HG03565 (cell line): ENCODE measurements around the gene SPIN3.
"Not testable (repeated sequence)": the region's sequence is repeated elsewhere in the genome, so short reads cannot be mapped to it uniquely, and the experiment has no call there.

Source experiments
- ATAC-seq: cut with Tn5 transposase; IDR thresholded peaks from one replicate; pipeline ENCODE4 v1.9.1; 2021; ENCODE audit warnings: mild to moderate bottlenecking, moderate library complexity; ENCODE audit not compliant: unreplicated experiment

Gene SPIN3

GRCh38 chrX:56995271-56995994, at the start of gene SPIN3:
TSS of gene SPIN3 (minus strand) at chrX:56995541. CDS start at chrX:56994947, 594 bp downstream.
- peak; percentile 98 for ATAC-seq

- ATAC-seq: no peak
Measured at GRCh38 chrX:57044245-57044644, 48.9 kb upstream of the SPIN3 start.

DNA sequence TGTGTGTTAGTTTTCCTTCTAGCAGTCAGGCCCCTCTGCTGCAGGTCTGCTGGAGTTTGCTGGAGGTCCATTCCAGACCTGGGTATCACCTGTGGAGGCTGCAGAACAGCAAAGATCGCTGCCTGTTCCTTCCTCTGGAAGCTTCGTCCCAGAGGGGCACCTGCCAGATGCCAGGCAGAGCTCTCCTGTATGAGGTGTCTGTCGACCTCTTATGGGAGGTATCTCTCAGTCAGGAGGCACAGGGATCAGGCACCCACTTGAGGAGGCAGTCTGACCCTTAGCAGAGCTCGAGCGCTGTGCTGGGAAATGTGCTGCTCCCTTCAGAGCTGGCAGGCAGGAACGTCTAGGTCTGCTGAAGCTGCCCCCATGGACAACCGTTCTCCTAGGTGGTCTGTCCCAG, 41.9 kb upstream of the SPIN3 start:
- not testable (repeated sequence) for ATAC-seq

GRCh38 chrX:56994375-56995270, 718 bp downstream of the SPIN3 start:
- no peak for ATAC-seq

DNA sequence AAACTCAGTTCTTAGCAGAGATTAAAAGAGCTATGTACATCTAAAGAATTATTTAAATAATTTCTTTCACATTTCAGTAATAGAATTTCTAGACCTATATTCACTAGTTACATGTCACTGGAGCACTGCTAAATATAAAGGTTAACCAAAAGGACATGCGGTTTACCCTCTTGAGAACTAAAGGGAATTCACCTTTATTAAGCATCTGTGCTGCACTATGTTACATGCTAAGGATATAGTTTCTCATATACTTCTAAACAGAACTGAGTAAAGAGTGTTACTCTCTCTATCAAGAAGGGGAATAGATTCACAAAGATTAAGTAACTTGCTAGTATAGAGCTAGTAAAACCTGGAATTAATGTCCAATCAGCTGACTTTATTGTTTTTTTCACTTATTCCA, 7.6 kb downstream of the SPIN3 start:
- ATAC-seq: no peak

- peak; percentile 50 for ATAC-seq
Measured at GRCh38 chrX:56986138-56986537, 9.2 kb downstream of the SPIN3 start.

- peak; percentile 90 for ATAC-seq
Measured at GRCh38 chrX:56978172-56978571, 17.2 kb downstream of the SPIN3 start.

- ATAC-seq: no peak
Measured at GRCh38 chrX:56975611-56976010, 19.7 kb downstream of the SPIN3 start.

- no peak for ATAC-seq
Measured at GRCh38 chrX:56974408-56974807, 20.9 kb downstream of the SPIN3 start.

- no peak for ATAC-seq
Measured at GRCh38 chrX:56969559-56969958, 25.8 kb downstream of the SPIN3 start.

DNA sequence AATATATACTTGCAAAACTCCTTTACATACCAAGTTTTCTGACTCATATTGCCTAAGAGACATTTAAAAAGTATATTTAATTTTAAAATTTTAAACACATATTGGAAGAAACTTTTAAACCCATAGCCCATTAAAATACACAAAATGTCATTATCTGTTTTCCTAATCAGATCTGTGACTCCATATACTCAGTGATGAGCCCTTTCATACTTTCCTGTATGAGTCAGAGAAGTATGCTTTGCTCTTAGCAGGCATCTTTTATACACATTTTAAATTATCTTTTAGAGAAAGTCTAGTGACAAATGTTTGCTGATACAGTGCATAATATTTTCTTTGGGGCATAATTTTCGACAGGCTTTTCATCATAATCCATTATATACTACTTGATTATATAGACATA, 26.4 kb downstream of the SPIN3 start:
- no peak for ATAC-seq

- ATAC-seq: no peak
Measured at GRCh38 chrX:56963377-56963776, 32.0 kb downstream of the SPIN3 start.

GRCh38 chrX:56947699-56948098, 47.6 kb downstream of the SPIN3 start:
- no peak for ATAC-seq

DNA sequence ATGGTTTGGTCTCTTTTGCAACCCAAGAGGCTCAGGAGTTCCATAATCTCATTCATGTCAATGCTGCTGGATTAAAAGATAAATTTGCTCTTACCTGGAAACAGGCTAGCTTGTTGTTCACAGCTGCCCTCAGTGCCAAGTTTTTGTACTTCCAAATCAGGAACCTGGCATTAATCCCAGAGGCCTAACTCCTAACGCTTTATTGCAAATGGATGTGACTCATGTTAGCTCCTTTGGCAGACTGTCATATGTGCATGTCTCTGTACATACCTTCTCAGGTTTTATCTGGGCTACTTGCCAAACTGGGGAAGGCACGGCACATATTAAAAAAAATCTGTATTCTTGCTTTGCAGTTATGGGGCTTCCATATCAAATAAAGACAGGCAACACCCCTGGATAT, 49.1 kb downstream of the SPIN3 start:
- not testable (repeated sequence) for ATAC-seq

GRCh38 chrX:56945226-56945625, 50.1 kb downstream of the SPIN3 start:
- not testable (repeated sequence) for ATAC-seq

DNA sequence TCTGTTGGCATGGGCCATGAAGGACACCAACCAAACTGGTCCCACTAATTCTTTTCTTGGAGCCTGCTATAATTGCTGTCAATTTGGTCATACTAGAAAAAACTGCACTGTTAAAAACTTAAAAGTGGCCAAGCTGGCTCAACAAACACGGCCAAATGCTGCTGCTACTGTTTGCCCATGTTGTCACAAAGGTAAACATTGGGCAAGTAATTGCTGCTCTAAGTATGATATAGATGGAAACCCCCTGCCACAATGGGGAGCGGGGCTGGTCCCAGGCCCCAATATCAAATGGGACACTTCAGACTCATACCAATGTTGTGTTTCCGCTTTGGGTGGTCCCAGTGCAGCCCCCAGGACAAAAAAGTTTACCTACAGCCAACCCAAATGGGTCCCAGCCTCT, 52.1 kb downstream of the SPIN3 start:
- no peak for ATAC-seq
